Islet of Langerhans (tissue), 1 donor: ENCODE data around the gene AP4B1.
A peak's percentile ranks its signal among the peaks of the same experiment; 100 is the strongest.
"Not testable (repeated sequence)": the region's sequence is repeated elsewhere in the genome, so short reads cannot be mapped to it uniquely, and the experiment has no call there.

Experiments
- FAIRE-seq: peaks from one replicate; lab custom pipeline; 2011; peaks lifted over from hg19 to GRCh38; lab: Jason Lieb, UNC

The AP4B1 gene

GRCh38 chr1:113904674-113905434 is at the start of gene AP4B1, which contains the start of gene DCLRE1B:
Gene AP4B1 (minus strand): TSS chr1:113904799. CDS start chr1:113904717, 82 bp downstream.
Gene DCLRE1B (plus strand): TSS chr1:113905326. CDS start chr1:113905587, 261 bp downstream.
- no peak for FAIRE-seq

DNA sequence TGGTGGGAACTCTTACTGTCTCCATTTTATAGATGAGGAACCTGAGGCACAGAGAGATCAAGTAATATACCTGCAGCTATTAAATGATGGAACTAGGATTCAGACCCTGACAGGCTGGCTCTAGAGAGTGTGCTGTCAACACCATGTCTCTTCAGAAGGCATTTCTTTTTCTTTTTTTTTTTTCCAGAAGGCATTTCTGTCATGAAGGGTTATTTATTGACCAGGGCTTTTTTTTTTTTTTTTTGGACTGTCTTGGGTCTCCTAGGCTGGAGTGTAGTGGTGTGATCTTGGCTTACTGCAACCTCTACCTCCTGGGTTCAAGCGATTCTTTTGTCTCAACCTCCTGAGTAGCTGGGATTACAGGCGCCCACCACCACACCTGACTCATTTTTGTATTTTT is 47.1 kb upstream of the AP4B1 start:
- FAIRE-seq = no peak

GRCh38 chr1:113950908-113951307 is 46.3 kb upstream of the AP4B1 start:
- FAIRE-seq = no peak

GRCh38 chr1:113949007-113949406 is 44.4 kb upstream of the AP4B1 start:
- no peak for FAIRE-seq

DNA sequence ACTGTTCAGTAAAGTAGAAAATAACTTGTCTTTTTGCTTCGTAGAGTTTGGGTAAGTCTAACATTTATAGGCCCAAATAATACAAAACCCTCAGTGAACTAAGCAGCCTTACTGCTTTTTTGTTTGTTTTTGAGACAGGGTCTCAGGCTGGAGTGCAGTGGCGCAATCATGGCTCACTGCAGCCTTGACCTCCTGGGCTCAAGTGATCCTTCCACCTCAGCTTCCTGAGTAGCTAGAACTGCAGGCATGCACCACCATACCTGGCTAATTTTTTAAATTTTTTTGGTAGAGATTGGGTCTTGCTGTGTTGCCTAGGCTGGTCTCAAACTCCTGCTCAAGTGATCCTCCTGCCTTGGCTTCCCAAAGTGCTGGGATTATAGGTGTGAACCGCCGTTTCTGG is 43.6 kb upstream of the AP4B1 start:
- FAIRE-seq = not testable (repeated sequence)

GRCh38 chr1:113947388-113948107 is 42.9 kb upstream of the AP4B1 start:
- FAIRE-seq = no peak

DNA sequence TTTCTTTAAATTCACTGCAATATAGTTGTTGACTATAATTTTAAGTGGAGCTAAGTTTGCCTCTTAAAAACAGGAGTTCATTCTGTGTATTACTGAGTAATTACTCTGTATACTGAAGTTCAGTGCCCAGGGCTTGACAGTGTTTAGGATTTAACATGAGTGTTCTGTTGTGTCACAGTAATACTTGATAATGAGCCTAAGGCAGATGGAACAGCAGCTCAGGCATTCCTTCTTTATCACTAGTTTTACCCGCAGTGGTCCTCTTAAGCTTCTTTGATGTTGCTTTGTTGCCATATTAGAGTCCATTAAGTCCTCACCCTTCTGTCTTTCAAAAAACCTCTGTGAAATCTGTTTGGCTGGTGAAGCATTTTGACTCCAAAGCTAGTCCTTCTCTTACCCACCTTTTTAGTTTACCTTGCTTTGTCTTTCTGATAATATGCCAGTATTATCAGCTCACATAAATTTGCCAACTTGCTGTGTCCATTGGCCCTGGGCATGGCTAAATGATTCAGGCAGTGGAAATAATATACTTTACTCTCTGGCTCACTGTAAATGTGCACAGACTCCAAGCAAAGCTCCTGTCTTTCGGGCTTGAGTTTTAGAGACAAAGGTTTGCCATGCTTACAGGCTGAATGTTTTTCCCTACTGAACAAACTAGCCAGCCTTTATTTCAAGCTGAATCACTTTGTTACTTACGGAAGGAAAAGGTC is 42.2 kb upstream of the AP4B1 start:
- FAIRE-seq = no peak

GRCh38 chr1:113946112-113946511 is 41.5 kb upstream of the AP4B1 start:
- no peak for FAIRE-seq

- FAIRE-seq = no peak
Observed at GRCh38 chr1:113945329-113945728, 40.7 kb upstream of the AP4B1 start.

GRCh38 chr1:113943028-113943811 is 38.6 kb upstream of the AP4B1 start:
- no peak for FAIRE-seq

DNA sequence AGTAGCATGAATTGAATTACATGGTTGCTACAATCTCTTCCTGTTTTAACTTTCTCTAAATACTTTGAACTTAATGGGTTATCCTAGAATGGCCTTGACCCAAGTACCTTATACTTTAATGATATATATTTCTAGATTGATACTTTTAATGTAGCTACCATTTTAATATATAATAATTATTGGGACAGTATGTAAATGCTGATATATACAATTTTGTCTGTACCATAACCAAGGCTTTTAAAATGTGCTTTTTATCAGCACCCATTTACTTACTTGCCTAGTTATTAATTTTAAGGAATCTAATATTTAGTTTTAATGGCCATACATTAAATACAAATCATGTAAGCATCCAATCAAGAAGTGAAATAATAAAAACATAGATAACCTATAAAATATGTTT is 37.9 kb upstream of the AP4B1 start:
- no peak for FAIRE-seq

GRCh38 chr1:113941245-113941559 is 36.6 kb upstream of the AP4B1 start:
- FAIRE-seq = no peak

DNA sequence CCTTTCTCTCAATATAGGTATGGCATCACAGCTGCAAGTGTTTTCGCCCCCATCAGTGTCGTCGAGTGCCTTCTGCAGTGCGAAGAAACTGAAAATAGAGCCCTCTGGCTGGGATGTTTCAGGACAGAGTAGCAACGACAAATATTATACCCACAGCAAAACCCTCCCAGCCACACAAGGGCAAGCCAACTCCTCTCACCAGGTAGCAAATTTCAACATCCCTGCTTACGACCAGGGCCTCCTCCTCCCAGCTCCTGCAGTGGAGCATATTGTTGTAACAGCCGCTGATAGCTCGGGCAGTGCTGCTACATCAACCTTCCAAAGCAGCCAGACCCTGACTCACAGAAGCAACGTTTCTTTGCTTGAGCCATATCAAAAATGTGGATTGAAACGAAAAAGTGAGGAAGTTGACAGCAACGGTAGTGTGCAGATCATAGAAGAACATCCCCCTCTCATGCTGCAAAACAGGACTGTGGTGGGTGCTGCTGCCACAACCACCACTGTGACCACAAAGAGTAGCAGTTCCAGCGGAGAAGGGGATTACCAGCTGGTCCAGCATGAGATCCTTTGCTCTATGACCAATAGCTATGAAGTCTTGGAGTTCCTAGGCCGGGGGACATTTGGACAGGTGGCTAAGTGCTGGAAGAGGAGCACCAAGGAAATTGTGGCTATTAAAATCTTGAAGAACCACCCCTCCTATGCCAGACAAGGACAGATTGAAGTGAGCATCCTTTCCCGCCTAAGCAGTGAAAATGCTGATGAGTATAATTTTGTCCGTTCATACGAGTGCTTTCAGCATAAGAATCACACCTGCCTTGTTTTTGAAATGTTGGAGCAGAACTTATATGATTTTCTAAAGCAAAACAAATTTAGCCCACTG is 36.0 kb upstream of the AP4B1 start:
- no peak for FAIRE-seq

- no peak for FAIRE-seq
Observed at GRCh38 chr1:113938192-113938591, 33.6 kb upstream of the AP4B1 start.

- peak; percentile 76 for FAIRE-seq
Observed at GRCh38 chr1:113937146-113937545, 32.5 kb upstream of the AP4B1 start.

DNA sequence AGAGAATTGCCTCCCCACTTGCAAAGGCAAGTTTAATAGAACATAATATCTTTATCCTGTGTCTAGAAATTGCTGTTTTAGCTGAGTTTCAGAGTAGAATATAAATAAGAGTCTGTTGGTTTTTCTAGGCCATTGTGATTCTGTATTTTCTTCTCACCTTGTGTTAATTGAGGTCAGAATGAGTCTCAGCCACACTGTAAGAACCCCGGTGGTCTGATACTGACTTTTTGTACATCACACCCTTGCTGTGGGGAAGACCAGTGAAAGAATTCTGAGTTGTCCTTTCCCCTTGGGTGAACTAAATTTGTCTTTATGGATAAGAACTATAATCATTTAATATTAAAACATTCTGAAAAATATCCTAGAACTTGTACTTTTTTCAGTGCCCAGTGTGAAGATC is 31.4 kb upstream of the AP4B1 start:
- FAIRE-seq = no peak

GRCh38 chr1:113935176-113935575 is 30.6 kb upstream of the AP4B1 start:
- FAIRE-seq = no peak

DNA sequence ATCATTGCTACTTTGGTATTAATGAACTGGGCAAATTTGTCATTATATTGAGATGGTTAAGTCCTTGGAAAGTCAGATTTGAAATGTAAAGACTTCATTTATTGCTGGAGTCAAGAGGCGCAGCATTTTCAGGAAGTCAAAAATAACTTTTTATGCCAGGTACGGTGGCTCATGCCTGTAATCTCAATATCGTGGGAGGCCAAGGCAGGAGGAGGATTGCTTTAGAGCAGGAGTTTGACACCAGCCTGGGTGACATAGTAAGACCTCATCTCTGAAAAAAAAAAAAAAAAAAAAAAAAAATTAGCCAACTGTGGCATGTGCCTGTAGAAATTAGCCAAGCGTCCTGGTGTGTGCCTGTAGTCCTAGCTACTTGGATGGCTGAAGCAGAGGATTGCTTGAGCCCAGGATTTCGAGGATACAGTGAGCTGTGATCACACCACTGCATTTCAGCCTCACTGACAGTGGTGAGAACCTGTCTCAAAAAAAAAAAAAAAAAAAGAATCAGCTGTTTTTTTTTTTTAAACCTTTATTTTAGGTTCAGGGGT is 30.0 kb upstream of the AP4B1 start:
- no peak for FAIRE-seq

DNA sequence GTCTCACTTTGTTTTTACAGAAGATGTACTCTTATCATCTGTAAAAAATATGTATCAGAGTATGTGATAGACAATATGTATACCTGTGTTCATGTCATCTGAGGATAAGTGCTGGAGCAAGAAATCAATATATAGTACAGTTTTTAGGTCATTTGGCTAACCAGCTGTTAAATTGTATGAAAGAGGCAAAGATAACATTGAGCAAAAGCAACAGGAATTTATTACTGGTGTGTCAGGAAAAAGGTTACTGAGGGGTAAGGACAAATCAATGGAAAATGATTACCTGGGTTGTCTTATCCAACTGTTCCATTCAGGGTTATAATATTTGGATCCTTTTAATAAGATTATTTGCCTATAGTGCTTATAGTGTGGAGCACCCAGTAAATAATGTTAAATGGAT is 29.4 kb upstream of the AP4B1 start:
- no peak for FAIRE-seq

GRCh38 chr1:113931451-113931851 is 26.9 kb upstream of the AP4B1 start:
- no peak for FAIRE-seq

DNA sequence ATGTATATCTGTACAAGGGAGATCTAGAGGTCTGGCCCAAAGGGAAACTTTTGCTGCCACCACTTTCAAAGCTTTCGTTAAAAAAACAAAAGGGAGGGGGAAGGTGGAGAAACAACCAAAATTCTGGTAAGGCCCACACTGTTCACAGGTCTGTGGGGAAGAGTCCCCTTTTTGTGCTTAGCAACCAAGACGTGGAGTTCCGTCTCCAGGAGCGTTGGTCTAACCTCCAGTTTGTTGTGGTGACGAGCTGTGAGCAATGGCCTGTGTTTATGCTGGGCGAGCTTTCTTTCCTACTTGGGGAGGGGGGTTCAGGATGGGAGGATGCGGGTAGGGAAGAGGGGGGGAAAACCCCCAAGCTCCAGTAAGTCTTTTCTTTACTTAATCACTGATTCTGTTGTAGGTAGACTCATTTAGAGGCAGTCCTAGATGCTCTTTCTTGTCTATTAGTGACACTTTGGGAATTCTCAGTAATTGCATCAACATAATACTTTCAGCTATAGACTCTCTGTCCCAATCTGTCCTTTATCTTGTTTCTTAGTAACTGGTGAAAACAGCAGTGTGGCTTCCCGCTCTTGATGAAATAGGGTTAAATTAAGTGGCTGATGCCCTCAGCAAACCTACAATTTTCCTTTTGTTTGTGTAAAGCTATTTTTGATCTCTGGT is 26.0 kb upstream of the AP4B1 start:
- FAIRE-seq = no peak
